Dermis blood vessel endothelial cell (primary cell): Measurements from ENCODE around the gene TMEM232. TPM values are rescaled to one million over a fixed set of nuclear protein-coding genes. Genes with fewer than 3 reads are reported as not detected.
"Not testable (repeated sequence)": the region's sequence is repeated elsewhere in the genome, so short reads cannot be mapped to it uniquely, and the experiment has no call there.

Source experiments
- DNase-seq: peaks from one replicate; pipeline ENCODE4 v3.0.0; 2010
- total RNA-seq: library from RNA; depleted of rRNA; stranded (reverse); fragments of >200 nt; gene quantifications from 2 replicates; pipeline ENCODE4 v1.2.3, GENCODE V29; 2014

Gene TMEM232
- total RNA-seq, 1 donor from 2014 or later = 1.7 TPM

DNA sequence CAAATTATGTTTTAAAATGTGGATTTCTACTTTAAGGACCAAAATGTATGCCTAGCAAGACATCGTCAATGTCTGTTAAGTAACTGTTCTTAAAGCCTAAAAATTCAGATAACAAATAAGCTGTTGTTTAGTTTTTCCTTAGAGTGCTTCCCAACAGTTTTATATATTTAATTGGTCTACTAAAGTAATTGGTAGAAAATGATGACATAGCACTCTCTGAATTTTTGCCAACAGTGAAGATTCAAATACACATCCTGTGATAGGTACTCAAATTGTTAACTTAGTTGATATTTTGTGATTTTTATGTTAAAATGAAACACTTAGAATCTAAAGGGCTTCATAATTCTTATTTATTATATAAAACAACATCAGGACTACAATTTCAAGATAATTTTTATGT, 107.5 kb downstream of the TMEM232 start:
- DNase-seq = no peak

DNA sequence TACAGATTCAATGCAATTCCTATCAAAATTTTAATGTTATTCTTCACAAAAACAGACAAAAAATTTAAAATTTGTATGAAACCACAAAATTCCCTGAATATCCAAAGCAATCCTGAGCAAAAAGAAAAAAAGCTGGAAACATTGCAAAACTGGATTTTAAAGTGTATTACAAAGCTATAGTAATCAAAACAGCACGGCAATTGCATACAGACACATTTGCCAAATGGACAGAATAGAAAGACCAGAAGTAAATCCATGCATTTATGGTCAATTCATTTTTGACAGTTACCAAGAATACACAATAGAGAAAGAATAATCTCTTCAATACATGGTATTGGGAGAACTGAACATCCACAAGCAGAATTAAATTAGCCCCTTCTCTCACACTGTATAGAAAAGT, 110.5 kb downstream of the TMEM232 start:
- DNase-seq = no peak

DNA sequence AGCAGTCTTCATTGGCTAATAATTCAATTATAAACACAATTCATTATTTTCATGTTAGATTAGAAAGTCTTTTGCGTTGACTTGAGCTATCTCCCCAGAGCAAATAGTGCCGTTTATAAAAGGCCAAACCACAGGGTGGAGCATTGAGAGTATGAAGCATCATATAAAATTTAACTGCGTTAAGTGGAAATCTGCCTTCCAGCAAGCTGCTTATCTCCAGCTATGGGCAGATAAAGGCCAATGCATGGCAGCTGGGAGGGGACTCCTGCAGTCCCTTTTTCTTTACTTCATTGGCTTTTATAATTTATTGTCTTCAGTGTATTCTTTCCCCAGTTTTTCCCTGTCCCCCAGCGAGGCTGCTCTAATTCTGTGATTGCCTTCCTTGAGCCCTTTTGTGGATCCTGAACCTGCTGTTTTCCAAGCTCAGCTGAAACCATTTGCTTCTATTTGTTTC, 113.7 kb downstream of the TMEM232 start:
- no peak for DNase-seq

DNA sequence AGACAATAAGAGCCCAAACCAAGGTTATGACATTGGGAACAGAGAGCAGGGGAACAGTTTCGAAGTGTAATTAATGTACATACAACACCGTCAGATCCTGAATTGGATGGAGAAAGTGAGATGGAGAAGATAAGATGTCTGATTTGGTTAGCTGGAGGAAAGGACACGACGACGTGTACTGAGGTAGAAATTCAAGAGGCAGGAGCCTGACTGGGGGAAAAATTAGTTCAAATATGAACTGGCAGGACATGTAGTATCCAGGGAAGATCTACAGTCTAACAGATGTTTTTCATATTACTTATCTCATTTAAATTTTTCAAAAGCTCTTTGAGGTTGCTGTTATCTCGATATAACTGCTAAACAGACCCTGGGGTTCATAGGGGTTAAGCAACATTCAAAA, 114.7 kb downstream of the TMEM232 start:
- DNase-seq = no peak

DNA sequence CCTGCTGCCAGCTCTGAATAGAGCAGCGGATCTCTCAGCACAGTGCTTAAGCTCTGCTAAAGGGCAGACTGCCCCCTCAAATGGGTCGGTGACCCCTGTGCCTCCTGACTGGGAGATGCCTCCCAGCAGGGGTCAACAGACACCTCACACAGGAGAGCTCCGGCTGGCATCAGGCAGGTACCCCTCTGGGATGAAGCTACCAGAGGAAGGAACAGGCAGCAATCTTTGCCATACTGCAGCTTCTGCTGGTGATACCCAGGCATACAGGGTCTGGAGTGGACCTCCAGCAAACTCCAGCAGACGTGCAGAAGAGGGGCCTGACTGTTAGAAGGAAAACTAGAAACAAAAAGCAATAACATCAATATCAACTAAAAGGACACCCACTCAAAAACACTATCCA, 131.6 kb downstream of the TMEM232 start:
- DNase-seq = no peak

DNA sequence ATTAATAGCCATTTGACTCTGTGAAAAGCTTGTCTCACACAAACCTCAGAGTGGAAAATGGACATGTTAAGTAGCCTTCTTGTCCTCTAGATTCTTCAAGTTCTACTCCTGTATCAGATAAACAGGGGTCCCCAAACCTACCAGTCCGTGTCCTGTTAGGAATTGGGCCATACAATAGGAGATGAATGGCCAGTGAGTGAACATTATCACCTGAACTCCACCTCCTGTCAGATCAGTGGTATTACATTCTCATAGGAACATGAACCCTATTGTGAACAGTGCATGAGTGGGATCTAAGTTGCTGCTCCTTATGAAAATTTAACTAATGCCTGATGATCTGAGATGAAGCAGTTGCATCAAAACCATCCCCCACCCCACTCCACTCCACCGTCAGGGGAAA, 136.3 kb downstream of the TMEM232 start:
- peak; percentile 30 for DNase-seq

DNA sequence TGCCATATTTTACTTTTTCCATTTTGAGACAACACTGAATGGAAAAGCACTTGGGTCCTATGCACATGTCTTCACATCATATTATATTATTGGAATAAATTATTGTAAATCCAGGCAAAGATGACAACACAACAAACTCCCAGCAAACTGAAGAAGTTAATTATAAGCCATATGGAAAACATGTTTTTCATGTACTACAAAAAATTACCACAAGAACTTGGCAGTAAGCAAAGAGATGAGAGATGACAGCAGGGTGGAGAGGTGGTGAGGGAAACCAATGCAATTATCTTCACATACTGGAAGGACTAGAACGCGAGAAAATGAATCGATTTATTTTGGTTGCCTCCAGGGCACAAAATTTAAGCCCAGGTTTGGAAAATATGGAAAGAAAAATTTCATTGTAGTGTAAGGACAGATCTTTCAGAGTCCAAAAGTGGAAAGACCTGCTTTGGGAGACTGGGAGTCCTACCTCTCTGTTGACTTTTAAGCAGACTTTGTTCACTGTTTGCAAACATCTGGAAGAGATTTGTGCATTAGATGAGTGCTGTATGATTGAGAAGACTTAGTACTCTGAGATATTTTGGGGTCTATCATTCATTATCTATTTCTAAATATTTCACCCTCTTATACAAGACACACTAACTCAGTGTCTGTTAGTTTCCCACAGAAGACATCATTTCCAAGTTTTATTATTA, 138.0 kb downstream of the TMEM232 start:
- no peak for DNase-seq

DNA sequence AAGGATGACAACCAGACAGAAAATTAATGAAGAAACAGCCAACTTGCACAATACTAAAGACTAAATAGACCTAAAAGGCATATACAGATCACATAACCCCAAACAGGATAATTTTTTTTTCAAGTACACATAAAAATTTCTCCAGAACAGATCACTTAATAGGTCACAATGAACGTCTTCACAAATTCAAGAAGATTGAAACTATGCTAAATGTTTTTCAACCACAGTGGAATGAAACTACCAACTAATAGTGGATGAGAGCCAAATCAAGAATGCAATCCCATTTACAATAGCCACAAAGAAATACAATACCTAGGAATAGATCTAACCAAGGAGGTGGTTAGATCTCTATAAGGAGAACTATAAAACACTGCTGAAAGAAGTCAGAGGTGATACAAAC, 145.8 kb downstream of the TMEM232 start:
- no peak for DNase-seq

DNA sequence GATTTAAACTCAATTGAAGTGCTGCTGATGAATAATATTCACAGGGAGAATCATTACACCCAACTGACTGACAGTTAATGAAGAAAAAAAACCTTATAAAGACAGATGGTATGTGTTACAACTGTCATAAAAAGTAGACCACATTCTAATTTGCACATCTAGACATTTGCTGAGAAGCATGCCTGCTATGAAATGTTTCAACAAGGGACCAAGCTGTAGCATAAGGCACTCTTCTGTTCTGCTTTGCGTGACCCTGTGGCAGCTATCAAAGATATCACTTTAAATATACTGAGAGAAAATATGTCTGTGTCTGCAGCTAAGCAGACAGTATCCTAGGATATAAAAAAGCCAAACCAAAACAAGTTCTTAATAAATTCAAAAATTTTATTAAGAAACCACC, 153.7 kb downstream of the TMEM232 start:
- no peak for DNase-seq

DNA sequence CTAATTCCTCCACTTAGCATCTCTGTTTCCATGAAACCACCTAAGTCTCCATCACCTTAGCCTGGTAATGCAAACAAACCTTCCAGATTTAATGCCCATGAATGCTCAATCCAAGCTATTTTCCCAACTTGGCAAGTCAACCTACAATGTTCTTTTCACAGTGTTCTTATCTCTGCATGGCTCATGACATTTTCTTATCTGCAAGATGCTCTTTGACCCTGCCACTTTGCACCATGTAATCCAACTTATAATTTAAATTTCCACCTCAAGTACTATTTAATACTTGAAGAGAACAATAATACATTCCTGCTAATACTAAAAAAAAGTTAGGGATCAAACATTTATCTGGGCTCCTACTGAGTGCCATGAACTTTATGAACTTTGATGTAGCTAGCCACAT, 164.3 kb downstream of the TMEM232 start:
- no peak for DNase-seq

DNA sequence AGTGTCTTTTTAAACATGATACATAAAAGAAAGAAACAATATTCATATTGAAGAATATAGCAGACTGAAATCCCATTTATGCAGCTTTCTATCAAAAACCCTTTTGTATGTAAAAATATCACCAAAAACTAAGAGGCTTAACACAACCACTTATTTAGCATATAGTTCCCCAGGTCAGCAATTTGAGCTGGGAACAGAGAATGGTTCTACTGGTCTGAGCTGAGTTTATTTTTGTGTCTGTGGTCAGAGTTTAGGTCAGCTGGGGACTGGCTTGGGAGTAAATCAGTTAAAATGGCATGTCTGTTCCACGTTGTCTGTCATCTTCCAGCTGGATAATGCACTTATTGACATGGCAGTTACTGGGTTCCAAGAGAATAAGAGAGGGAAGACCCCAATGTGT, 165.0 kb downstream of the TMEM232 start:
- DNase-seq = no peak

DNA sequence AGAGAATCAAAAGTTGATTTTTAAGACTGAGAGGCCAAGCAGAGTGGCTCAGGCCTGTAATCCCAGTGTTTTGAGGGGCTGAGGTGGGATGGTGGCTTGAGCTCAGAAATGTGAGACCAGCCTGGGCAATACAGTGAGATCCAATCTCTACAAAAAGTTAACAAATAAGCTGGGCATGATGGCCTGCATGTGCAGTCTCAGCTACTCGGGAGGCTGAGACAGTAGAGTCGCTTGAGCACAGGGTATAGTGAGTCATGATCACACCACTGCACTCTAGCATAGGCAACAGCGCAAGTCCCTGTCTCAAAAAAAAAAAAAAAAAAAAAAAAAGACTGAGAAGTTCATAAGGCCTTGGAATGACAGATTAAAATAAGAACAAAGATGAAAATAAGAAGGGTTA, 177.2 kb downstream of the TMEM232 start:
- no peak for DNase-seq

DNA sequence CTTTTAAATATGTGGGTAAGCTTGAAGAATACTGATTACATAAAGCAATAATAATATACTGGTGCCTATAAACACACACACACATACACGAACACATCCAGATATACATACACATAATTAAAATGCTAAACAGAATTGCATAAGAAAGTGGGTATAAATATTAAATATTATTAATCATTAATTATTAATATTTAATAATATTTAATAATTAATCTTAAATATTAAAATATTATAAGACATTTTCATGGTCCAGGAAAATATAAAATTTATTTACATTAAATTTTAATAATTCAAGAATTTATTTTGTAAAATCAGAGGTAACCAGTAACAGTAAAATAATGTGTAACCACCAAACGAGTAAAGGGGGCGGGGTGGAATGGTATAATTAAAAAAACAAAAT, 178.3 kb downstream of the TMEM232 start:
- DNase-seq = no peak

DNA sequence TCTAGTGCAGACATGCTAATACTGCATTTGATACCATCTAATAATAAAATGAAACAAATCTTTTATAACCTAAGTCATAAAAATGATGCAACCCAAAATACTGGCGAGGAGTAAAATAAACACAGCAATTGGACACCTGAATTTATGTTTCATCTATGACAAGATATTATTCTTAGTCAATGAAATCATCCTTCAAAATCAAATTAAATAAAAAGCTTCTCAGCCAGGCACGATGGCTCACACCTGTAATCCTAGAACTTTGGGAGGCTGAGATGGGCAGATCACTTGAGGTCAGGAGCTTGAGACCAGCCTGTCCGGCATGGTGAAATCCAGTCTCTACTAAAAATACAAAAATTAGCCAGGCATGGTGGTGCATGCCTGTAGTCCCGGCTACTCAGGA, 179.0 kb downstream of the TMEM232 start:
- DNase-seq = no peak

DNA sequence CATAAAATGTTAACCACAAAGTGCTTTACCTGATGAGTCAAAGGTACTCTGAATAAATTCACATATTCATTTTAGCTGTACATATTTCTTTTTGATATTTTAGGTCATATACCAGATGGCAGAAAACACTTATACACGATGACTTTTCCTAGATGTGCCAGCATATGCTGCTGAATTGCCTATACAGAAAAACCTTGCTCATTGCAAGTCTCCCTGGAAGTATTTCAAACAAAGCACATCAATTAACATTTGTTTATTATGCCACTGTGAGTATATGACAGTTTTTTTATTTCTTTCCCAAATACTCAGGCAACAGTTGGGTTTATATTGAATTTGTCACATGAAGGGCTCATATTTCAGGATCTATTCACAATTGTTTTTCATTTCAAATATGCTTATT, 180.8 kb downstream of the TMEM232 start:
- DNase-seq = no peak

DNA sequence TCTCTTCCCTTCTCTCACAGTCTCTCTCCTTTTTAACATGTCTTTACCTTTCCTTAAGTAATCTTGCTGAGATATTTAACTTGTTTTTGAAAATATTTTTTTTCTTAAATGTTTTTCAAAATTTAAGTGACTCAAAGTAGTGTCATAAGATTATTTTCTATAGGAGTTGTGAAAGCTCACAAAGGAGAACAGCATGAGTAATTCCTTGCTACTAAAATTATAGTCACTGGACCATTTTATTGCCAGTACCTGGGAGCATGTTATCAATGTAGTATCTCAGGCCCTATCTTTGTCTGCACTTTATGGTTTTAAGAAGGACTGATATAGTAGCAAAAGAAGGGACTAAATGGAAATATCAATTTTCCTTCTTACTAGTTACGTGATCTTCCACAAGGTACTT, 181.9 kb downstream of the TMEM232 start:
- no peak for DNase-seq

DNA sequence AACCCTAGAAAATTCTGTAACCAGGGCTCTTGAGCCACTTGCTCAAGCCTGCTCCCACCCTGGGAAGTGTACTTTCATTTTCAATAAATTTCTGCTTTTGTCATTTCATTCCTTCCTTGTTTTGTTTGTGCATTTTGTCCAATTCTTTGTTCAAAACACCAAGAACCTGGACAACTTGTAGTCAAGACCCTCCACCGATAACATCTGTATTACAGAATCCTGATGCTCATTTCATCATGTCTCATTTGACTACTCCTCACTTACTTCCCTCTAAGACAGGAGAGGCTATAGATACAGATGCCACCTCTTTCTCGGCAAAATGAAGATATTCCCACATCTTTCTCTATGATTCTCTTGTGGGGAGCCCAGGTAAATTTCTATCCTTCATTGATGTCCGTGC, 183.5 kb downstream of the TMEM232 start:
- no peak for DNase-seq

DNA sequence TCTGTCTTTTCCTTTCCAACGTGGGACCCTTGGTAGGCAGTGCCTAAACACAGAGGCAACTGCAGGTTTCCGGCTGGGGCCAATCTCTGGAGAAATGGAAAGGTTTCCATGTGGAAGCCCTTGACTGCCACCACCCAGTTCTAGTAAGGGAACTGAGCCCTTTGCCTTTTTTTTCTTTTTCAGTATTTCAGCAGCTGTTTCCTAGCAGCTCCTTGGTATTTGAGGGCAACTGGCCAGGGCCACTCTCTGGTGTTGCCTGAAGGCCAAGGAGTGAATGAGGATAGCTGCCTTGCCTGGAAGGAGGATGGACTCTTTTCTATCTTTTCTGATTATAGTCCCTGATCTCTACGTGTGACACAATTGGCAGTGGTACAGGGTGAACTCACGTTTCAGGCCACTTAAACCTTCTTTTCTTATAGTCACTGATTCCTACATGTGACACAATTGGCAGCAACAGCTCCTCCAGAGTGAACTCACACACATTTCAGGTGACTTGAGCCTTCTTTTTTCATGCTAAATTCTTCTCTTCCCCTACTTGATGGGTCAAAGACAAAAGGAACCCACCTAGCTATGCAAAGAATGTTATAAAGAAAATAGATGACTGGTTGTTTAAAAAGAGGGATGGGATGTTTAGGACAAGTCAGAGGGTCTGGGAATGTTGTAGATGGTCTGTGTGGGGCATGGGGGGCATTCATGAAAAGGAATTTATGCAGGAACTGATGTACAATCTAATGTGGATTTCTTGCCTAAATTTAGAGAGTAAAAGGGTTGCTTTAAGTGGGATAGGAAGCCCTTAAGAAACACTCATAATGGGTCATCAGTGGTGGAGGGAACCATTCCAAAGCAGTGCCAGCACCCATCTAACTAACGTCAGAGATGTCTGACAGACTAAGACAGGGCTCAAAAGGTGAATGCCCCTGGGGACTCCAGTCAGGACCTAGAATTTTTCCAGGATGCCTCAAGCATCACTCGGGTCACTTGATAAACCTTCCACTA, 190.1 kb downstream of the TMEM232 start:
- no peak for DNase-seq

DNA sequence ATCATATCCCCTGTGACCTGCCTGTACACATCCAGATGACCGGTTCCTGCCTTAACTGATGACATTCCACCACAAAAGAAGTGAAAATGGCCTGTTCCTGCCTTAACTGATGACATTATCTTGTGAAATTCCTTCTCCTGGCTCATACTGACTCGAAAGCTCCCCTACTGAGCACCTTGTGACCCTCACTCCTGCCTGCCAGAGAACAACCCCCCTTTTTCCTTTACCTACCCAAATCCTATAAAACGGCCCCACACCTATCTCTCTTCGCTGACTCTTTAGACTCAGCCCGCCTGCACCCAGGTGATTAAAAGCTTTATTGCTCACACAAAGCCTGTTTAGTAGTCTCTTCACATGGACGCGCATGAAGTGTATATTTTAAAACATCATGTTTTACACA, 191.3 kb downstream of the TMEM232 start:
- DNase-seq = not testable (repeated sequence)

DNA sequence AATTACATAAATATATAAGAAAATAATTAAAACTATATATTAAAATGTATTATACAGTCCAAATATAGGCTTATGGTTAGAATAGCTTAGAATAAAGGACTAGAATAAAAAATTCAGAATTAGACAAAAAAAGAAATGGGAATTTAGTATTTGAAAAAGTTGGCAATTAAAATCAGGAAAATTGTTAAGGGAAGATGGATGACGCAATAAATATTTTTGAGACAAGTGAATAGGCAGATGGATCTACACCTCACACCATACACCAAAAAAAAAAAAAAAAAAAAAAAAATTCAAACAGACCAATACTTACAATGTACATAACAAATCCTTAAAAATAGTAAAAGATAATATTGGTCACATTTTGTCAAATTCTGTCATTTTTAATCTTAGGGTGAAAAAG, 200.7 kb downstream of the TMEM232 start:
- no peak for DNase-seq

DNA sequence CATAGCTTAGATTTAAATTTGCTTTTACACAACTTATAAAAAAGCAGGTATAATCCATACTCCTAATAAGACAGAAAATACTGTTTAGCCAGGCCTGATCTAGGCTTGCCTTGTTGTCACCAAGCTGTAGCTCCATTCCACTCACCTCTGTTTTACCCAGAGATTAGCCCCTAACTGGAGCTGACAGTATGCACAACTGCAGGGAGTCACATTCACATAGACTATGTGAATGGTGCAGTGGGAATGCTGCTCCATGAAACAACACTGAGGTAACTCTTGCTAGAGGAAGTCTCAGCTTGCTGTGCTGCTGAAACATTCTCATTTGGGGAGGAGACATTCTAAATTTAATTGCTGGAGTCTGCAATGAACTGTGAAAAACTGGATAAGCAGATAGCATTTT, 209.1 kb downstream of the TMEM232 start:
- no peak for DNase-seq

DNA sequence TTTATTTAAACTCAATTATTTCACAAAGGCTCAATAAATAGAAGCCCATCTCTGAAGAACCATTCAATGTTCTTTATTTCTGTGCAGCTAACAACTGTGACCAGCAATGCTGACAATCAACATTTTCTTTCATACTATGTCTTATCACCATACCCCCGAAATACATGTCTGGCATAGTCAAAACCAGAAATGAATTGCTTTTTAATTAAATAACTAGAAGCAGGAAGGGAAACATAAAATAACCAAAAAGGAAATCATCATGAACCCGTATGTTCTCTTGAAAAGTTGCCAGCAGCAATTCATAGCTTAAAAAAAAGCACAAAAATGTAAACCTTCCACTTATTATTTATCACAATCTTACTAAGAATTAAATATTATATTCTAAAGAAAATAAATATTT, 212.4 kb downstream of the TMEM232 start:
- DNase-seq = no peak

DNA sequence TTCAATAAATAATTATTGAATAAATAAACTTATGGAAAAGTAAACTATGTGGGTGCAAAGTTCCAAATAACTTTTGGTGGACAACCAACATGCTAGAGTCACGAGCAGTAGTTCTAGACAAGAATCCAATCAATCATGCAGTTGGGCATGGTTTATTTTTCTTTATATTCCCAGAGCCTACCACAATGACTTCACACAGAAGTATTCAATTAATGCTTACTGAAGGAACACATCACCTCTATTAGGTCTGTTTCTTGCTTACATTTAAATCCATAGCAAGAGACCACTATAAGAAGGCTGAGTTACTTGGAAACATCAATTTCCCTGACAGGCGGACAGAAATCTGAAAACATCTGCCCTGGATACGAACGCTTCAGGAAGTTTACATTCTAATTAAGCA, 214.2 kb downstream of the TMEM232 start:
- DNase-seq = no peak

DNA sequence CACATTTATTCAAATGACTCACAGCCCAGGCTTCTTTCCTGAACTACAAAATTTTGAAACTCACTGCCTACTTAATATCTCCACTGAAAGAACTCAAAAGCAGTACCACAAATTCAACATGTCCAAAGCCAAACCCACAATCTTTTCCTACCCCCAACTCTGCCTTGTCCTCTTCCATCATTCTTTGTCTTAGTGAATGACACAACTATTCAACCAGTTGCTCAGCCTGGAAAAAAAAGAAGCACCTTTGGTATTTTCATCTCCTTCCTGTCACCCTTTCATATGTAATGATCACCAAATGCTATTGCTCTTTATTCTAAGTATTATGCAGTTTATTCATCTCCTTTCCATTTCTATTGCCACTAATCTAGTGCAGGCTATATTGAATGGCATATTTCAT, 216.3 kb downstream of the TMEM232 start:
- no peak for DNase-seq
